PC-3 (cell line): ENCODE data around the gene FARS2. TPM values are rescaled to one million over a fixed set of nuclear protein-coding genes. Genes with fewer than 3 reads are reported as not detected.

ENCODE experiments used
- ATAC-seq: fragments of 200-7000 bp; cut with Tn5 transposase; 2 replicates; pipeline ENCODE4 v1.9.1; 2020; ENCODE audit warnings: mild to moderate bottlenecking, moderate library complexity
- BruUV-seq: library from RNA; stranded (reverse); fragments of 400-500 nt; replicated peaks from 2 replicates; lab custom pipeline; 2021; lab: Mats Ljungman, UMichigan
- CTCF ChIA-PET: fragments of 300-600 bp; sonication (Branson Sonifier 250); formaldehyde crosslinking; loops from one replicate; lab custom pipeline; 2022; ENCODE audit warnings: antibody characterized with exemption; lab: Charles Lee
- POLR2A ChIA-PET: fragments of 300-600 bp; sonication (Branson Sonifier 250); formaldehyde crosslinking; loops from one replicate; lab custom pipeline; 2022; ENCODE audit warnings: antibody characterized with exemption; ENCODE audit not compliant: unreplicated experiment; lab: Charles Lee
- DNase-seq: peaks from one replicate; pipeline ENCODE4 v3.0.0-alpha.2; 2015
- H2AFZ ChIP-seq: fragments of 300-600 bp; sonication (generic); 2 replicates; pipeline ENCODE4 v1.6.0; 2016; ENCODE audit warnings: antibody characterized with exemption, low read length
- H3F3A ChIP-seq: fragments of 300-600 bp; sonication (generic); one replicate; pipeline ENCODE4 v1.6.0; 2017; ENCODE audit warnings: antibody characterized with exemption, low read length, control low read depth, mild to moderate bottlenecking; ENCODE audit not compliant: unreplicated experiment
- H3K27ac ChIP-seq: fragments of 300-600 bp; sonication (generic); 2 replicates; pipeline ENCODE4 v1.5.1; 2016; ENCODE audit warnings: mild to moderate bottlenecking, low read length
- H3K27me3 ChIP-seq: fragments of 300-600 bp; sonication (generic); 2 replicates; pipeline ENCODE4 v1.6.1; 2016; ENCODE audit warnings: low read length, mixed read lengths
- H3K36me3 ChIP-seq: fragments of 300-600 bp; sonication (generic); 2 replicates; pipeline ENCODE4 v1.6.1; 2016; ENCODE audit warnings: low read depth, mixed run types, low read length, mixed read lengths
- H3K4me1 ChIP-seq: fragments of 300-600 bp; sonication (generic); 2 replicates; pipeline ENCODE4 v1.5.1; 2016; ENCODE audit warnings: low read length; ENCODE audit not compliant: insufficient read depth
- H3K4me2 ChIP-seq: fragments of 300-600 bp; sonication (generic); 2 replicates; pipeline ENCODE4 v1.6.0; 2016; ENCODE audit warnings: low read length
- H3K4me3 ChIP-seq: fragments of 300-600 bp; sonication (generic); 2 replicates; pipeline ENCODE4 v1.5.1; 2016; ENCODE audit warnings: mild to moderate bottlenecking, low read length, mixed read lengths
- H3K79me2 ChIP-seq: fragments of 300-600 bp; sonication (generic); 2 replicates; pipeline ENCODE4 v1.6.1; 2017; ENCODE audit warnings: low read length, mixed read lengths
- H3K9ac ChIP-seq: fragments of 300-600 bp; sonication (generic); 2 replicates; pipeline ENCODE4 v1.6.0; 2016; ENCODE audit warnings: mild to moderate bottlenecking, low read length
- H3K9me2 ChIP-seq: fragments of 300-600 bp; sonication (generic); replicated peaks from 2 replicates; pipeline ENCODE4 v1.6.1; 2016; ENCODE audit warnings: mixed run types, low read length, mixed read lengths
- H3K9me3 ChIP-seq: fragments of 300-600 bp; sonication (generic); 2 replicates; pipeline ENCODE4 v1.6.1; 2016; ENCODE audit warnings: low read length, mixed read lengths
- H4K20me1 ChIP-seq: fragments of 300-600 bp; sonication (generic); 2 replicates; pipeline ENCODE4 v1.6.1; 2016; ENCODE audit warnings: low read length, mixed read lengths
- CTCF ChIP-seq: fragments of 300-600 bp; sonication (generic); conservative IDR thresholded peaks from 2 replicates; pipeline ENCODE4 v1.5.1; 2017; ENCODE audit warnings: antibody characterized with exemption, low read depth, mild to moderate bottlenecking, low read length
- EZH2 ChIP-seq: fragments of 300-600 bp; sonication (generic); IDR thresholded peaks from one replicate; pipeline ENCODE4 v1.6.1; 2017; ENCODE audit warnings: antibody characterized with exemption, mild to moderate bottlenecking, low read length; ENCODE audit not compliant: unreplicated experiment
- EZH2phosphoT487 ChIP-seq: fragments of 300-600 bp; sonication (generic); IDR thresholded peaks from 2 replicates; pipeline ENCODE4 v1.6.1; 2018; ENCODE audit warnings: mild to moderate bottlenecking, antibody characterized with exemption, low read length, borderline replicate concordance
- intact Hi-C: fragments of 100-400 bp; cut with micrococcal nuclease; formaldehyde crosslinking; loops from 2 replicates; pipeline ENCODE4 v1.9.0; 2023
- total RNA-seq: library from RNA; depleted of rRNA; stranded (reverse); fragments of >200 nt; gene quantifications from 2 replicates; pipeline ENCODE4 v1.2.3, GENCODE V29; 2014

FARS2 gene
- total RNA-seq, 1 experiment from 2014 or later = 23.0 TPM

DNA sequence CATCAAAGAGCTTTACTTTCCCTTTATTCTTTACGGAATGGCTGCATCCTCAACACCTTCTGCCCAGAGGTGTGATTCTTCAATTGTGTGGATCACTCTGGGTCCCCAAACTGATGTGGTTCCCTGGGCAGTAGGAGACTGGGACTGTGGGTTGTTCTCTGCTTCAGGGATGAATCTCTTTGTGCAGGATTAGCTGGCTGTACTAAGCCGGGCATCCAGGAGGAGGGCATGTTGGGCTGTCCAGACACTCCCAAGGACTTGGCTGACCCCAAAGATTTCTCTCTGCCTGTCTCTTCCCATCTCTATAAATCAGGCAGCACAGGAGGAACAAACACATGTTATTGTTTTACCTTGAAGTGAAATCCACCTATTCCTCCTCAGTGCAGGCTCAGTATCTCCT is 15.3 kb downstream of the FARS2 start:
- no peak for TF ChIP-seq EZH2
- no peak for TF ChIP-seq CTCF
- TF ChIP-seq EZH2phosphoT487 = no peak
- Histone ChIP-seq H3K27ac (no peak overlapping the region), H3K9me2 (no peaks in the 10 kb centered on the region), H3K4me2 (no peak overlapping the region), H3K4me1 (no peaks in the 10 kb centered on the region), H3K79me2 (0 out of 2 replicates have a peak, but pooled peaks cover 7% of the 10 kb centered on the region), H3K9me3 (no peaks in the 10 kb centered on the region), H3K36me3 (no peaks in the 10 kb centered on the region), H3K27me3 (no peaks in the 10 kb centered on the region), H4K20me1 (no peaks in the 10 kb centered on the region), H3K4me3 (no peak overlapping the region), H2AFZ (no peak overlapping the region), H3F3A (no peaks in the 10 kb centered on the region), H3K9ac (no peak overlapping the region)
- BruUV-seq = no TSS peak
- ChIA-PET POLR2A (no interaction called here), CTCF (no interaction called here)
- DNase-seq (no peak), ATAC-seq (no peak)
- intact Hi-C loops = no loop called here

DNA sequence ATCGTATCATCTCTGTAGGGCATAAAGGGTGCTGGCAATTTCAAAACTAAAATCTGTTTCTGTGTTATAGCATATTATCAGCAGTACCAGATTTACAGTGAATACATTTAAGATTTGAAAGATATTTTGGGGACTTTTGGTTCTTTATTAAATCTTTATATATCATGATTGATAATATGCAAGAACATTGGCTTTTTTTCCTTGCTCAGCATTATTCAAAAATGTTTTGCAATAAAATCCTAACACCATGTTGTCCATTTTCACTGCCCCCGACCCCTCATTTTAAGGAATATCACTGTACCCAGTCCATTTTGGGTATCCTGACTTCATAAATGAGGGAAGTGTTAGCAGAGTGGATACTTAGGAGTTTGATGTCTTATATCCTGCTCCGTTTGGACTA is 16.3 kb downstream of the FARS2 start:
- no peak overlapping the region for H3K9ac ChIP-seq
- BruUV-seq = no TSS peak
- H3K9me2 ChIP-seq = no peaks in the 10 kb centered on the region
- ChIA-PET POLR2A (no interaction called here), CTCF (no interaction called here)
- TF ChIP-seq EZH2phosphoT487 (no peak), CTCF (no peak), EZH2 (no peak)
- H3K4me3 ChIP-seq = no peak overlapping the region
- no peaks in the 10 kb centered on the region for H3K9me3 ChIP-seq
- no peaks in the 10 kb centered on the region for H3K36me3 ChIP-seq
- ATAC-seq (no peak), DNase-seq (no peak)
- no peak overlapping the region for H3K4me2 ChIP-seq
- no peaks in the 10 kb centered on the region for H3F3A ChIP-seq
- H3K27ac ChIP-seq = no peak overlapping the region
- no peaks in the 10 kb centered on the region for H4K20me1 ChIP-seq
- no peaks in the 10 kb centered on the region for H3K4me1 ChIP-seq
- H3K27me3 ChIP-seq = no peaks in the 10 kb centered on the region
- 0 out of 2 replicates have a peak, but pooled peaks cover 7% of the 10 kb centered on the region for H3K79me2 ChIP-seq
- intact Hi-C loops = no loop called here
- no peak overlapping the region for H2AFZ ChIP-seq

GRCh38 chr6:5278047-5278446 is 16.7 kb downstream of the FARS2 start:
- ChIA-PET POLR2A (no interaction called here), CTCF (no interaction called here)
- H3K27me3 ChIP-seq = no peaks in the 10 kb centered on the region
- no peaks in the 10 kb centered on the region for H3K36me3 ChIP-seq
- no peak overlapping the region for H3K27ac ChIP-seq
- ATAC-seq = no peak
- no TSS peak for BruUV-seq
- intact Hi-C loops = no loop called here
- H3F3A ChIP-seq = no peaks in the 10 kb centered on the region
- H3K9ac ChIP-seq = no peak overlapping the region
- no peak overlapping the region for H2AFZ ChIP-seq
- no peak overlapping the region for H3K4me3 ChIP-seq
- TF ChIP-seq CTCF (no peak), EZH2 (no peak), EZH2phosphoT487 (no peak)
- H3K79me2 ChIP-seq = 0 out of 2 replicates have a peak, but pooled peaks cover 7% of the 10 kb centered on the region
- H3K9me3 ChIP-seq = no peaks in the 10 kb centered on the region
- H3K9me2 ChIP-seq = no peaks in the 10 kb centered on the region
- H4K20me1 ChIP-seq = no peaks in the 10 kb centered on the region
- no peaks in the 10 kb centered on the region for H3K4me1 ChIP-seq
- DNase-seq = no peak
- H3K4me2 ChIP-seq = no peak overlapping the region
